SK-N-MC (cell line): ENCODE measurements around the gene FBXW7.

Experiments
- EZH2 ChIP-seq: fragments of 200-600 bp; sonication (generic); IDR thresholded peaks from one replicate; pipeline ENCODE4 v1.6.1; 2017; ENCODE audit warnings: antibody characterized with exemption
- FOXP2 ChIP-seq: optimal IDR thresholded peaks from 2 replicates; pipeline ENCODE3; 2011; ENCODE audit warnings: mild to moderate bottlenecking, moderate library complexity; ENCODE audit not compliant: insufficient read depth; ENCODE audit errors: extremely low read length, control extremely low read depth
- POLR2AphosphoS5 ChIP-seq: IDR thresholded peaks from 2 replicates; pipeline ENCODE4 v1.6.1; 2012; ENCODE audit warnings: mild to moderate bottlenecking, low read depth, low read length, borderline replicate concordance

- TF ChIP-seq POLR2AphosphoS5 (no peak), EZH2 (no peak), FOXP2 (no peak)
Observed at GRCh38 chr4:152460488-152460887, 75.4 kb downstream of the FBXW7 start.
